ENCODE measurements around the gene ZNF618.

The ZNF618 gene

GRCh38 chr9:113955076-113955752 lies 79.1 kb downstream of the ZNF618 start:
- no peak overlapping the region for H3K4me3 ChIP-seq (ENCODE audit: low read depth, low read length)
- DNase-seq (ENCODE audit: low read depth) = peak; percentile 53
- TF ChIP-seq, protein P1, sequence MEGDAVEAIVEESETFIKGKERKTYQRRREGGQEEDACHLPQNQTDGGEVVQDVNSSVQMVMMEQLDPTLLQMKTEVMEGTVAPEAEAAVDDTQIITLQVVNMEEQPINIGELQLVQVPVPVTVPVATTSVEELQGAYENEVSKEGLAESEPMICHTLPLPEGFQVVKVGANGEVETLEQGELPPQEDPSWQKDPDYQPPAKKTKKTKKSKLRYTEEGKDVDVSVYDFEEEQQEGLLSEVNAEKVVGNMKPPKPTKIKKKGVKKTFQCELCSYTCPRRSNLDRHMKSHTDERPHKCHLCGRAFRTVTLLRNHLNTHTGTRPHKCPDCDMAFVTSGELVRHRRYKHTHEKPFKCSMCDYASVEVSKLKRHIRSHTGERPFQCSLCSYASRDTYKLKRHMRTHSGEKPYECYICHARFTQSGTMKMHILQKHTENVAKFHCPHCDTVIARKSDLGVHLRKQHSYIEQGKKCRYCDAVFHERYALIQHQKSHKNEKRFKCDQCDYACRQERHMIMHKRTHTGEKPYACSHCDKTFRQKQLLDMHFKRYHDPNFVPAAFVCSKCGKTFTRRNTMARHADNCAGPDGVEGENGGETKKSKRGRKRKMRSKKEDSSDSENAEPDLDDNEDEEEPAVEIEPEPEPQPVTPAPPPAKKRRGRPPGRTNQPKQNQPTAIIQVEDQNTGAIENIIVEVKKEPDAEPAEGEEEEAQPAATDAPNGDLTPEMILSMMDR (IDR thresholded peaks at IDR 0.05; ENCODE audit: low read depth, low read length, missing control alignments) = no peak
- in situ Hi-C loops (cut with HindIII; ENCODE audit: low sequenced_read_pairs) = no loop called here

DNA sequence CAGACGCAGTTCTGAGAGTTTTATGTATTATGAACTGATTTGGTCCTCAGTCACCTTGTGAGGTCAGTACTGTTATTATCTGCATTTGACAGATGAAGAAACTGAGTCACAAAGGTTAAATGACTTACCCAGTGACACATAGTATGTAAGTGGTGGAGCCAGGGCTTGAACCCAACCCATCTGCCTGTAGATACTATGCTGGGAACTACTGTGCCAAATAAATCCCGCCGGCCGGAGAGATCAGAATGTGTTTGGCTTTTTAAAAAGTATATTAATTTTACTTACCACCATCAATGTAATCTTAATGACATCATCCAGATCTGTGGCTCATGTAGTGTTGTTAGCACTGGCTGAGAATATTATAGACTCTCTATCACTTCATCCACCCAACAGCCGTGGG lies 80.8 kb downstream of the ZNF618 start:
- no peak overlapping the region for H3K4me3 ChIP-seq (ENCODE audit: low read depth, low read length)
- in situ Hi-C loops (cut with HindIII; ENCODE audit: low sequenced_read_pairs) = no loop called here
- TF ChIP-seq, protein P1 (IDR thresholded peaks at IDR 0.05; ENCODE audit: low read depth, low read length, missing control alignments) = no peak
- no peak for DNase-seq (ENCODE audit: low read depth)

- no peak overlapping the region for H3K4me3 ChIP-seq (ENCODE audit: low read depth, low read length)
- in situ Hi-C loops (cut with HindIII; ENCODE audit: low sequenced_read_pairs) = no loop called here
- TF ChIP-seq, protein P1 (IDR thresholded peaks at IDR 0.05; ENCODE audit: low read depth, low read length, missing control alignments) = no peak
- DNase-seq (ENCODE audit: low read depth) = no peak
Observed at GRCh38 chr9:113957351-113957750, 81.2 kb downstream of the ZNF618 start.

DNA sequence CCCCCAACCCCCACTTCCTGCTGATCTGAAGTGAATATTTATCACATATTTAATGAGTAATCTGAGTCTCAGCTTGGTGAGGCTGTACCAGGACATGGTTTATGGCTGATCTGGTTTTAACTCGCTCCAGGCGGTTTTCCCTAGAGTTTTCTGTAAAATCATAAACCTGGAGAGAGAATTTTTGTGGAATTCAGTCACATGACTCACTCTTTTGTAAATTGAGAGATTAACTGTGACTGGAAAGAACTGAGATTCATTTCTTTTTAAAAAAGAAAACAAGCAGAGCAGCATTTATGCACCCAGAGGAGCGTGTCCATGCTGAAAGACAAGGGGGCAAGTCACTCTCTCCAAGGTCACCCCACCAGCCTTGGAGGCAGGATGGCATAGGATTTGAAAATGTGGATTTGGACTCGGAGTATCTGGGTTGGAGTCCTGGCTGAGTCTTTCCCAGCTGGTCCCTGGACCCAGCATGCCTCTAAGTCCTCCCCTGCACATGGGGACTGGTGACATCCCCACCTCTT lies 81.8 kb downstream of the ZNF618 start:
- in situ Hi-C loops (cut with HindIII; ENCODE audit: low sequenced_read_pairs) = no loop called here
- peak; percentile 81 for DNase-seq (ENCODE audit: low read depth)
- TF ChIP-seq, protein P1 (IDR thresholded peaks at IDR 0.05; ENCODE audit: low read depth, low read length, missing control alignments) = no peak
- H3K4me3 ChIP-seq (ENCODE audit: low read depth, low read length) = no peak overlapping the region

- no peak for DNase-seq (ENCODE audit: low read depth)
- in situ Hi-C loops (cut with HindIII; ENCODE audit: low sequenced_read_pairs) = no loop called here
- H3K4me3 ChIP-seq (ENCODE audit: low read depth, low read length) = no peak overlapping the region
- TF ChIP-seq, protein P1 (IDR thresholded peaks at IDR 0.05; ENCODE audit: low read depth, low read length, missing control alignments) = no peak
Observed at GRCh38 chr9:113958556-113958955, 82.4 kb downstream of the ZNF618 start.

GRCh38 chr9:113960768-113961167 lies 84.7 kb downstream of the ZNF618 start:
- TF ChIP-seq, protein P1 (IDR thresholded peaks at IDR 0.05; ENCODE audit: low read depth, low read length, missing control alignments) = no peak
- DNase-seq (ENCODE audit: low read depth) = no peak
- no peak overlapping the region for H3K4me3 ChIP-seq (ENCODE audit: low read depth, low read length)
- in situ Hi-C loops (cut with HindIII; ENCODE audit: low sequenced_read_pairs) = no loop called here

All from astrocyte of the cerebellum (primary cell).